BLaER1 treated with 17β-estradiol and CSF1 and Interleukin-3, amounts not matched to agents 10 nM and 100 nM (cell line): ENCODE measurements around the gene PARD3.

Source experiments
- H3K27ac ChIP-seq, 11 experiments: shearing (Covaris generic); formaldehyde crosslinking; 2 replicates each; pipeline ENCODE4 v1.8.1; 2022
- H3K27me3 ChIP-seq, 11 experiments: shearing (Covaris generic); formaldehyde crosslinking; 2 replicates each; pipeline ENCODE4 v1.8.1; 2022
- H3K36me3 ChIP-seq, 11 experiments: shearing (Covaris generic); formaldehyde crosslinking; 2 replicates each; pipeline ENCODE4 v1.8.1; 2022
- H3K4me1 ChIP-seq, 10 experiments: shearing (Covaris generic); formaldehyde crosslinking; 2 replicates each; pipeline ENCODE4 v1.8.1; 2022
- H3K4me2 ChIP-seq, 11 experiments: shearing (Covaris generic); formaldehyde crosslinking; 2 replicates each; pipeline ENCODE4 v1.8.1; 2022
- H3K4me3 ChIP-seq, 10 experiments: shearing (Covaris generic); formaldehyde crosslinking; 2 replicates each; pipeline ENCODE4 v1.8.1; 2022
- H3K9ac ChIP-seq, 11 experiments: shearing (Covaris generic); formaldehyde crosslinking; 2 replicates each; pipeline ENCODE4 v1.8.1; 2022
- H3K9me3 ChIP-seq, 11 experiments: shearing (Covaris generic); formaldehyde crosslinking; replicated peaks in 1 of 11; 2 replicates each; pipeline ENCODE4 v1.8.1; 2022
- H4K20me1 ChIP-seq, 11 experiments: shearing (Covaris generic); formaldehyde crosslinking; 2 replicates each; pipeline ENCODE4 v1.8.1; 2022
- Cebpa-rat ChIP-seq, 11 experiments: shearing (Covaris generic); IDR thresholded peaks; 2 replicates each; pipeline ENCODE4 v1.8.1; 2022

The PARD3 gene

GRCh38 chr10:34191406-34191805 lies 623.7 kb downstream of the PARD3 start:
- no peak overlapping the region for H3K4me3 ChIP-seq
- H3K36me3 ChIP-seq = no peaks in the 10 kb centered on the region
- no peak overlapping the region for H3K27ac ChIP-seq
- no peak overlapping the region for H3K4me2 ChIP-seq
- H3K9ac ChIP-seq = no peak overlapping the region
- no peaks in the 10 kb centered on the region for H3K9me3 ChIP-seq
- no peaks in the 10 kb centered on the region for H4K20me1 ChIP-seq
- H3K27me3 ChIP-seq = no peaks in the 10 kb centered on the region
- TF ChIP-seq Cebpa-rat (IDR thresholded peaks at IDR 0.05) = no peak
- H3K4me1 ChIP-seq = no peaks in the 10 kb centered on the region

- no peaks in the 10 kb centered on the region for H4K20me1 ChIP-seq
- no peak overlapping the region for H3K4me3 ChIP-seq
- H3K27ac ChIP-seq = no peak overlapping the region
- no peaks in the 10 kb centered on the region for H3K36me3 ChIP-seq
- H3K9me3 ChIP-seq = no peaks in the 10 kb centered on the region
- H3K27me3 ChIP-seq = no peaks in the 10 kb centered on the region
- H3K9ac ChIP-seq = no peak overlapping the region
- no peak for TF ChIP-seq Cebpa-rat (IDR thresholded peaks at IDR 0.05)
- H3K4me1 ChIP-seq = 0 out of 20 replicates have a peak, but pooled peaks cover 0 to 3% (median 0%) of the 10 kb centered on the region in 10 experiments
- H3K4me2 ChIP-seq = no peak overlapping the region
Observed at GRCh38 chr10:34190580-34190979, 624.5 kb downstream of the PARD3 start.

- Histone ChIP-seq H3K4me3 (no peak overlapping the region), H3K27ac (no peak overlapping the region), H3K36me3 (no peaks in the 10 kb centered on the region), H3K27me3 (no peaks in the 10 kb centered on the region), H3K9me3 (no peaks in the 10 kb centered on the region), H4K20me1 (no peaks in the 10 kb centered on the region), H3K4me1 (0 out of 20 replicates have a peak, but pooled peaks cover 0 to 3% (median 0%) of the 10 kb centered on the region in 10 experiments), H3K9ac (no peak overlapping the region), H3K4me2 (no peak overlapping the region)
- no peak for TF ChIP-seq Cebpa-rat (IDR thresholded peaks at IDR 0.05)
Observed at GRCh38 chr10:34189830-34190229, 625.3 kb downstream of the PARD3 start.

- H4K20me1 ChIP-seq = no peaks in the 10 kb centered on the region
- no peaks in the 10 kb centered on the region for H3K36me3 ChIP-seq
- peaks cover 0 to 4% (median 3%) of the 10 kb centered on the region in 10 experiments; a peak in 8 of 20 replicates for H3K4me1 ChIP-seq
- H3K9ac ChIP-seq = no peak overlapping the region
- H3K9me3 ChIP-seq = no peaks in the 10 kb centered on the region
- H3K4me2 ChIP-seq = no peak overlapping the region
- H3K27me3 ChIP-seq = no peaks in the 10 kb centered on the region
- TF ChIP-seq Cebpa-rat (IDR thresholded peaks at IDR 0.05) = no peak
- H3K4me3 ChIP-seq = no peak overlapping the region
- H3K27ac ChIP-seq = no peak overlapping the region
Observed at GRCh38 chr10:34188221-34188620, 626.9 kb downstream of the PARD3 start.

GRCh38 chr10:34187201-34187600 lies 627.9 kb downstream of the PARD3 start:
- H3K4me1 ChIP-seq = peaks cover 0 to 11% (median 5%) of the 10 kb centered on the region in 10 experiments; a peak in 8 of 20 replicates
- H3K9me3 ChIP-seq = no peaks in the 10 kb centered on the region
- no peak overlapping the region for H3K9ac ChIP-seq
- H3K4me2 ChIP-seq = no peak overlapping the region
- no peak overlapping the region for H3K27ac ChIP-seq
- no peak for TF ChIP-seq Cebpa-rat (IDR thresholded peaks at IDR 0.05)
- no peak overlapping the region for H3K4me3 ChIP-seq
- H3K36me3 ChIP-seq = no peaks in the 10 kb centered on the region
- H4K20me1 ChIP-seq = no peaks in the 10 kb centered on the region
- no peaks in the 10 kb centered on the region for H3K27me3 ChIP-seq

GRCh38 chr10:34186745-34187144 lies 628.4 kb downstream of the PARD3 start:
- H4K20me1 ChIP-seq = no peaks in the 10 kb centered on the region
- no peaks in the 10 kb centered on the region for H3K9me3 ChIP-seq
- H3K27ac ChIP-seq = no peak overlapping the region
- no peak for TF ChIP-seq Cebpa-rat (IDR thresholded peaks at IDR 0.05)
- peaks cover 0 to 16% (median 9%) of the 10 kb centered on the region in 10 experiments; a peak in 14 of 20 replicates for H3K4me1 ChIP-seq
- H3K4me2 ChIP-seq = no peak overlapping the region
- H3K36me3 ChIP-seq = no peaks in the 10 kb centered on the region
- no peak overlapping the region for H3K9ac ChIP-seq
- no peak overlapping the region for H3K4me3 ChIP-seq
- H3K27me3 ChIP-seq = no peaks in the 10 kb centered on the region

GRCh38 chr10:34185998-34186397 lies 629.1 kb downstream of the PARD3 start:
- Histone ChIP-seq H3K27me3 (no peaks in the 10 kb centered on the region), H3K9ac (no peak overlapping the region), H3K9me3 (no peaks in the 10 kb centered on the region), H3K27ac (no peak overlapping the region), H3K4me2 (no peak overlapping the region; a peak in 1 of 22 replicates), H3K4me3 (no peak overlapping the region), H3K4me1 (peaks cover 0 to 20% (median 12%) of the 10 kb centered on the region in 10 experiments; a peak in 14 of 20 replicates), H4K20me1 (no peaks in the 10 kb centered on the region), H3K36me3 (no peaks in the 10 kb centered on the region)
- TF ChIP-seq Cebpa-rat (IDR thresholded peaks at IDR 0.05) = no peak

- H3K4me2 ChIP-seq = no peak overlapping the region
- H3K4me3 ChIP-seq = no peak overlapping the region
- H3K27ac ChIP-seq = no peak overlapping the region
- no peaks in the 10 kb centered on the region for H4K20me1 ChIP-seq
- H3K36me3 ChIP-seq = 0 out of 22 replicates have a peak, but pooled peaks cover 0 to 3% (median 0%) of the 10 kb centered on the region in 11 experiments
- peaks cover 0 to 20% (median 12%) of the 10 kb centered on the region in 10 experiments; a peak in 14 of 20 replicates for H3K4me1 ChIP-seq
- no peak for TF ChIP-seq Cebpa-rat (IDR thresholded peaks at IDR 0.05)
- no peaks in the 10 kb centered on the region for H3K27me3 ChIP-seq
- no peaks in the 10 kb centered on the region for H3K9me3 ChIP-seq
- H3K9ac ChIP-seq = no peak overlapping the region
Observed at GRCh38 chr10:34184939-34185386, 630.1 kb downstream of the PARD3 start.

- TF ChIP-seq Cebpa-rat (IDR thresholded peaks at IDR 0.05) = no peak
- Histone ChIP-seq H3K36me3 (0 out of 22 replicates have a peak, but pooled peaks cover 0 to 3% (median 0%) of the 10 kb centered on the region in 11 experiments), H3K27ac (no peak overlapping the region), H3K4me3 (no peak overlapping the region), H4K20me1 (no peaks in the 10 kb centered on the region), H3K9ac (no peak overlapping the region), H3K27me3 (no peaks in the 10 kb centered on the region), H3K9me3 (no peaks in the 10 kb centered on the region), H3K4me1 (peaks cover 0 to 23% (median 12%) of the 10 kb centered on the region in 10 experiments; a peak in 15 of 20 replicates), H3K4me2 (no peak overlapping the region)
Observed at GRCh38 chr10:34184397-34184796, 630.7 kb downstream of the PARD3 start.
